C4-2B (cell line): Measurements from ENCODE around the gene SPECC1.
"Not testable (repeated sequence)": the region's sequence is repeated elsewhere in the genome, so short reads cannot be mapped to it uniquely, and the experiment has no call there.

Experiments
- H3K27ac ChIP-seq: fragments of 450-650 bp; 2 replicates; pipeline ENCODE4 v1.5.1; 2017
- ZFX ChIP-seq: fragments of 450-650 bp; IDR thresholded peaks from 2 replicates; pipeline ENCODE4 v1.6.1; 2017
- TF ChIP-seq, protein P1 (sequence below): fragments of 450-650 bp; conservative IDR thresholded peaks from 2 replicates; pipeline ENCODE4 v1.5.1; 2017; ENCODE audit warnings: mild to moderate bottlenecking

Gene SPECC1

DNA sequence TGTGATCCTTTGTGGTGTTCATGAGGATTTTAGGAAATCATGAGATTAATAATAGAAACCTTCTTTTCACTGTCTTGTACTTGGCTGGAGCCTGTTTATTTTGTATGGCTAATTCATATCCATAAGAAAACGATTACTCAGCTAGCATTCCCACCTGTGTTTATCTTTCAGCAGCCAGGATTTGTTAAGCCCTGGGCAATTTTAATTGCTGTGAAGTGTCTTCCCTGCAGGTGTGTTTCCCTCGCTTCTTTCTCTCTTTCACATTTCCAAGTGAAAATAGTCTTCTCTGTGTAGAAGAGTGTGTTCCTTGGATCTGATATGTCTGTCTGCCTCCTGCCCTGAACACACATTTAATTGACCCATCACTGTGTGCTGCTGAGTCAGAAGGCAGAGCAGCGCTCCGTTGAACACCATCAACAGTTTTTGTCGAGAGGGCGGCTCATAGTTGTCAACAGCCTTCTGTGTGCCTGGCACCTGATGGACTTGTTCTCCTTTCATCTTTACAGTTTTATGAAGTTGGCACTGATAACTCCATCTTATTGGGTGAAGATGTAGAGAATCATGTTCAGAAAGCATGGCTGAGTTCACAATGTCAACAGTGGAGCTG, 83.2 kb downstream of the SPECC1 start:
- TF ChIP-seq ZFX = no peak
- TF ChIP-seq, protein P1, sequence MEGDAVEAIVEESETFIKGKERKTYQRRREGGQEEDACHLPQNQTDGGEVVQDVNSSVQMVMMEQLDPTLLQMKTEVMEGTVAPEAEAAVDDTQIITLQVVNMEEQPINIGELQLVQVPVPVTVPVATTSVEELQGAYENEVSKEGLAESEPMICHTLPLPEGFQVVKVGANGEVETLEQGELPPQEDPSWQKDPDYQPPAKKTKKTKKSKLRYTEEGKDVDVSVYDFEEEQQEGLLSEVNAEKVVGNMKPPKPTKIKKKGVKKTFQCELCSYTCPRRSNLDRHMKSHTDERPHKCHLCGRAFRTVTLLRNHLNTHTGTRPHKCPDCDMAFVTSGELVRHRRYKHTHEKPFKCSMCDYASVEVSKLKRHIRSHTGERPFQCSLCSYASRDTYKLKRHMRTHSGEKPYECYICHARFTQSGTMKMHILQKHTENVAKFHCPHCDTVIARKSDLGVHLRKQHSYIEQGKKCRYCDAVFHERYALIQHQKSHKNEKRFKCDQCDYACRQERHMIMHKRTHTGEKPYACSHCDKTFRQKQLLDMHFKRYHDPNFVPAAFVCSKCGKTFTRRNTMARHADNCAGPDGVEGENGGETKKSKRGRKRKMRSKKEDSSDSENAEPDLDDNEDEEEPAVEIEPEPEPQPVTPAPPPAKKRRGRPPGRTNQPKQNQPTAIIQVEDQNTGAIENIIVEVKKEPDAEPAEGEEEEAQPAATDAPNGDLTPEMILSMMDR = no peak

DNA sequence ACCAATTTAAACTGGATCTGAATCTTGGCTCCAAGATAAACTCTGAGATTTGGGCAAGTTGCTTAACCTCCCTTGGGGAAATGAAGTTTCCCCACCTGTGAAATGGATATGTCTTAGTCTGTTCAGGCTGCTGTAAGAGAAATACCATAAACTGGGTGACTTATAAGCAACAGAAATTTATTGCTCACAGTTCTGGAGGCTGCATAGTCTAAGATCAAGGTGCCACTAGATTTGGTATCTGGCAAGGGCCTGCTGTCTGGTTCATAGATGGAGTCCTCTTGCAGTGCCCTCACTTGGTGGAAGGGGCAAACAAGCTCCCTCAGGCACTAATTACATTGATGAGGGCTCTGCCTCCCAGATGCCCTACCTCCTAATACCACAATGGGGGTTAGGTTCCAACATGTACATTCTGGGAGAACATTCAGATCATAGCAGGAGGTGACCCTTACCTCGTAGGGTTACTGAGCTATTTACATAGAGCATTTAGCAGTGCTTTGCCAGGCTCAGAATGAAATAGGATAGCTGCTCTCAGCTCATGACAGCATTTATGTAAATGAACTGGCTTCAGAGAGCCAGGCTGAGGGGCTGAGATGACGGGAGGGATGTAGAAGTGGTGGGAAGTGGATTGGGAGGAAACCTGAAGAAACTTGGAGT, 83.9 kb downstream of the SPECC1 start:
- no peak overlapping the region for H3K27ac ChIP-seq
- TF ChIP-seq, protein P1 = no peak
- TF ChIP-seq ZFX = no peak

More for the DNA sequence above, 83.2 kb downstream of the SPECC1 start:
- no peak overlapping the region for H3K27ac ChIP-seq

DNA sequence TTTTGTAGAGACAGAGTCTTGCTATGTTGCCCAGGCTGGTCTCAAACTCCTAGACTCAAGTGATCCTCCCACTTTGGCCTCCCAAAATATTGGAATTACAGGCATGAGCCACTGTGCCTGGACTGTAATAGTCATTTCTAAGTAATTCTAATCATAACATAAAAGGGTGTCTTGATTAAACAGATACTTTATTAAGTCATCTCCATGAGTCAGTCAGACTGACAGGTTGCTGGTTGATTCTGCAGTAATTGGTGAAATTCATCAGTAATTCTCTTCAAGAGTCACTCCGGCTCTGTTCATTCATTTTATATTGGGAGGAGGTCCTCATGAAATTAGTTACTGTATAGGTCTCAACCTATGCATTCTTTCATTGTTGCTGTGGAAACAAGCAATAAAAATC, 85.6 kb downstream of the SPECC1 start:
- TF ChIP-seq, protein P1 = no peak
- no peak for TF ChIP-seq ZFX

DNA sequence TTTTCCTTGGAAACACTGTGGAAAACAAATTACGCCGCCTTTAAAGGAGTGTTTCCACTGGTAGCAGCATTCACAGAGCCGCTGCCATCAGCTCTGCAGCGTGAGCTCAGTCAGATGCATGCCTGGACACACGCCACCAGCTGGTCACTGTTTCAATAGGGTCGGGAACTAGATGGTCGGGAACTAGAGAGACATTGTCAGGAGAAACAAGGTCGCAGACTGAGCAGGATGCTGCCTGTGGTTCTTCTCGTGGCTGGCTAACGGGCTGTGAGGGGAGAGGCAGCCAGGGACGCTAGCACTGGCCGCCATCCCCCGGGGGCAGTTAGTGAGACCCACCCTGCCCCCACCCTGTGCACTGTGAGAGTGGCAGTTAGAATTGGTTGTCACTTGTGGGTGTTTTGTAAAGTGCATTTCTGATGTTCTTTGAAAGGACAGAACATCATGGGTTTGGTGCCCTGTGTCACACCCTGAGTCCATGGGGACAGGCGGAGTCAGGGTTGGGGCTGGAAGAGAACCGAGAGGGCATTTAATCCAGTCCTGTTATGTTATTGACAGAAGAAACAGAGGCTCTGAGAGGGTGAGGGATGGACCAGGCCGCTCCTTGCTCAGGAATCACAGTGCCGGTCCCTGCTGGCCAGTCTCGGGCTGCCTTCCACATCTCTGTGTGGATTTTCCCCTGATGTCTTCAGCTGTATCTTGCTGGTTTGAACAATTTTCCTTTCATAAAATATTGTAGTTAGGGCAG, 86.3 kb downstream of the SPECC1 start:
- no peak overlapping the region for H3K27ac ChIP-seq
- TF ChIP-seq, protein P1 = no peak
- no peak for TF ChIP-seq ZFX

More for the DNA sequence above, 85.6 kb downstream of the SPECC1 start:
- H3K27ac ChIP-seq = no peak overlapping the region

DNA sequence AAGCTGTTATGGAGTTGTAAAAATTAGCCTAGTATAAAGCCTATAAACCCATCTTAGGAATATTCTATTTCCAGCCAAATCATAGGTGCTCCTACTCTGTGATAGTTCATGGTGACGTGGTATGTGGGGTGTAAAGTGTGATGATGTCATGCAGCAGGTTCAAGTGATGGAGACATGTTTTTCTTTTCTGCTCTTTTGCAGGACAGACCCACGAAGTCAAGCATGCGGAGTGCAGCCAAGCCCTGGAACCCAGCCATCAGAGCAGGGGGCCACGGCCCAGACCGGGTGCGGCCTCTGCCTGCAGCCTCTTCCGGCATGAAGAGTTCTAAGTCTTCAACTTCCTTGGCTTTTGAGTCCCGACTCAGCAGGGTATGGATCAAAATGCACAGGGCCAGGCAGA, 87.3 kb downstream of the SPECC1 start:
- no peak overlapping the region for H3K27ac ChIP-seq

DNA sequence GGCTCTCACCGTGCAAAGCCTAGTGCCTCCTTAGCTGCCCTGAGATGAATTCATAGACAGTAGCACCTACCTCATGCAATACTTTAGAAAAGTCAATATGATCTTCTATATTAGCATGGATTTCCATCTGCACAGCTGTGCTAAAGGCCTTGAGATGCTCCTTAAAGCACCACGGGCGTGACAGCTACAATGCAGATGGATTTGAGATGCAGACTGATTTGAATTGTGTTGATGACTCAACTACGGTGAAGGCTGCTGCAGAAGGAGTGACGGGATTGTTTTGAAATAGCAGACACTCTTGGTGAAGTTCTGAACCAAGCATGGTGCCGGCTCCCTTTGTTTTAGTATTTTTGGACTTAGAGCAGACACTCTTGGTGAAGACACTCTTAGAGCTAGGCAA, 88.2 kb downstream of the SPECC1 start:
- H3K27ac ChIP-seq = no peak overlapping the region
- TF ChIP-seq, protein P1 = no peak
- no peak for TF ChIP-seq ZFX

More for the DNA sequence above, 87.3 kb downstream of the SPECC1 start:
- TF ChIP-seq, protein P1 = no peak
- no peak for TF ChIP-seq ZFX

DNA sequence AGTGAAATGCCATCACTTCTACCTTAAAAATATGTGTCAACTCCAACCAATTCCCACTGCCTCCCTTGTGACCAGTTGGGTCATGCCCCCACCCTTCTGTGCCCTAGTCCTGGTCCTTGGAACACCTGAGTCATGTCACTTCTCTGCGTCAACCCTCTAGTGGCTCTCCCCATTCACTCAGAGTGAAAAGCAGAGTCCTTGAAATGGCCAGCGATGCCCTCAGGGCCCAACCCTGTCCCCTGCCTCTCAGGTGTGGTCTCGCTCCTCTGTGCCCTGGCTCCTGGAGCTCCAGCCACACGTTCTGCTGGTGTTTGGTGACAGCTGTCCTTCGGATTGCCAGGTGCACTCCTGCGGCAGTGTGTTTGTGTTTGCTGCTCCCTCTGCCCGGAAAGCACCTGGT, 89.2 kb downstream of the SPECC1 start:
- no peak overlapping the region for H3K27ac ChIP-seq
- TF ChIP-seq, protein P1 = no peak
- no peak for TF ChIP-seq ZFX

DNA sequence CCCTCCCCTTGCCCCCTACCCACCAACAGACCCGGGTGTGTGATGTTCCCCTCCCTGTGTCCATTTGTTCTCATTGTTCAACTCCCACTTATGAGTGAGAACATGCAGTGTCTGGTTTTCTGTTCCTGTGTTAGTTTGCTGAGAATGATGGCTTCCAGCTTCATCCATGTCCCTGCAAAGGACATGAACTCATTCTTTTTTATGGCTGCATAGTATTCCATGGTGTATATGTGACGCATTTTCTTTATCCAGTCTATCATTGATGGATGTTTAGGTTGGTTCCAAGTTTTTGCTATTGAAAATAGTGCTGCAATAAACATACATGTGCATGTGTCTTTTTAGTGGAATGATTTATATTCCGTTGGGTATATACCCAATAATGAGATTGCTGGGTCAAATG, 91.6 kb downstream of the SPECC1 start:
- not testable (repeated sequence) for H3K27ac ChIP-seq
